SU-DHL-6 (cell line): ENCODE data around the gene APC2.

Experiments used
- EZH2phosphoT487 ChIP-seq: fragments of 200-600 bp; sonication (generic), shearing (Covaris generic); conservative IDR thresholded peaks from 2 replicates; pipeline ENCODE4 v1.6.1; 2018; ENCODE audit warnings: mild to moderate bottlenecking, antibody characterized with exemption, low read length, moderate library complexity, mixed read lengths
- TF ChIP-seq, protein P1 (sequence below): fragments of 200-600 bp; sonication (generic); IDR thresholded peaks from one replicate; pipeline ENCODE4 v1.5.1; 2017; ENCODE audit warnings: antibody characterized with exemption, mild to moderate bottlenecking, low read length, moderate library complexity; ENCODE audit not compliant: insufficient read depth, poor library complexity, severe bottlenecking

DNA sequence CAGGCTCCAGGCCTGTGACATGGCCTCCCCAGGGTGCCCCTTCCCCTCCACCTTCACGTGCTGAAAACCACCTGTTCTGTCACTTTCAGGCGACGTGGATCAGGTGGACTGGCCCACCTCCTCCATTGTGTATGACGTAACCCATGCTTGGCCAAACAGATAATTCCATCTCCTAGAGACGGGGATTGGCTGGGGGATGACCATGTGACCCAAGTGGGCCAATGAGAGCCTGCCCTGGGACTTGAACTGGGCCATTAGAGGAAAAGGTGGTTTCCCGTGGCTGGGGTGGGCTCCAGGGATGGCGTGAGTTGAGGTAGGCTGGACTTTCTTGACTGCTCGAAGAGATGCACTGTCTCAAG is 66.5 kb downstream of the APC2 start:
- TF ChIP-seq, protein P1, sequence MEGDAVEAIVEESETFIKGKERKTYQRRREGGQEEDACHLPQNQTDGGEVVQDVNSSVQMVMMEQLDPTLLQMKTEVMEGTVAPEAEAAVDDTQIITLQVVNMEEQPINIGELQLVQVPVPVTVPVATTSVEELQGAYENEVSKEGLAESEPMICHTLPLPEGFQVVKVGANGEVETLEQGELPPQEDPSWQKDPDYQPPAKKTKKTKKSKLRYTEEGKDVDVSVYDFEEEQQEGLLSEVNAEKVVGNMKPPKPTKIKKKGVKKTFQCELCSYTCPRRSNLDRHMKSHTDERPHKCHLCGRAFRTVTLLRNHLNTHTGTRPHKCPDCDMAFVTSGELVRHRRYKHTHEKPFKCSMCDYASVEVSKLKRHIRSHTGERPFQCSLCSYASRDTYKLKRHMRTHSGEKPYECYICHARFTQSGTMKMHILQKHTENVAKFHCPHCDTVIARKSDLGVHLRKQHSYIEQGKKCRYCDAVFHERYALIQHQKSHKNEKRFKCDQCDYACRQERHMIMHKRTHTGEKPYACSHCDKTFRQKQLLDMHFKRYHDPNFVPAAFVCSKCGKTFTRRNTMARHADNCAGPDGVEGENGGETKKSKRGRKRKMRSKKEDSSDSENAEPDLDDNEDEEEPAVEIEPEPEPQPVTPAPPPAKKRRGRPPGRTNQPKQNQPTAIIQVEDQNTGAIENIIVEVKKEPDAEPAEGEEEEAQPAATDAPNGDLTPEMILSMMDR = no peak
- no peak for TF ChIP-seq EZH2phosphoT487
